CD4-positive, alpha-beta T cell treated with Interleukin-4 for 4 hours (primary cell): Measurements from ENCODE around the gene AIRE.

Source experiments
- DNase-seq: peaks from one replicate; pipeline ENCODE4 v3.0.0-alpha.2; 2020

AIRE gene

DNA sequence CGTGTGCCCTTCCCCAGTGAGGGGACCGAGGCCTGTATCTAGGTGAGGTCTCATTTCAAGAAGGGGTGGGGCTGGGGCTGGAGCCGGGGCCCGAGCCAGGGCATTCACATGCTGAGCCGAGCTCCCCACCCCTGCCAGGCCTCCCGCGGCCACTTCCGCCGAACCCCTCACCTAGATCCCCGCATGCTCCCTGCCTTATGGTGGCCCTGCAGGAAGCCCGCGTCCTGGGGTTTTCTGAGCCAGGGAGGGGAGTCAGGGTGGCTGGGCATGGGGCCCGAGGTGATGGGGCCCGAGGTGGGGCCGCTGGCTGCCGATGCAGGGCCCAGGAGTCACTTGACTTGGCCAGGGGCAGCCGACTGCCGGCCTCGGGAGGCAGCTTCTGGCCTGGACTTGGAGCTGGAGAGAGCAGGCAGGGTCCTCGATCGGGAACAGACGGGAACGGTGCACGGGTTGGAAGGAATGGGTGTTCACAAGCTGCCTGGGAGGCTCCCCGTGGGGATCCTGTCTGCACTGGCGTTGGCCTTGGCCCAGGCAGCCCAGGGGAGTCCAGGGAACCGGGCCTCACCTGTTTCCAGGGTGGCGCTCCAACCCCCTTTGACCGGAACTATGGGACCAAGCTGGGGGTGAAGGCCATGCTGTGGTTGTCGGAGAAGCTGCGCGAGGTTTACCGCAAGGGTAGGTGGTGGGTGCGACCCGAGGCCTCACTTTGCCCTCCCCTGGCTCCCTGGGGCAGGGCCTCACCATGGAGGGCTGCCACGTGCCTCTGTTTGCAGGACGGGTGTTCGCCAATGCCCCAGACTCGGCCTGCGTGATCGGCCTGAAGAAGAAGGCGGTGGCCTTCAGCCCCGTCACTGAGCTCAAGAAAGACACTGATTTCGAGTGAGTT, 40.0 kb downstream of the AIRE start:
- DNase-seq, result no peak

GRCh38 chr21:44326272-44326647, 40.6 kb downstream of the AIRE start:
- no peak for DNase-seq

DNA sequence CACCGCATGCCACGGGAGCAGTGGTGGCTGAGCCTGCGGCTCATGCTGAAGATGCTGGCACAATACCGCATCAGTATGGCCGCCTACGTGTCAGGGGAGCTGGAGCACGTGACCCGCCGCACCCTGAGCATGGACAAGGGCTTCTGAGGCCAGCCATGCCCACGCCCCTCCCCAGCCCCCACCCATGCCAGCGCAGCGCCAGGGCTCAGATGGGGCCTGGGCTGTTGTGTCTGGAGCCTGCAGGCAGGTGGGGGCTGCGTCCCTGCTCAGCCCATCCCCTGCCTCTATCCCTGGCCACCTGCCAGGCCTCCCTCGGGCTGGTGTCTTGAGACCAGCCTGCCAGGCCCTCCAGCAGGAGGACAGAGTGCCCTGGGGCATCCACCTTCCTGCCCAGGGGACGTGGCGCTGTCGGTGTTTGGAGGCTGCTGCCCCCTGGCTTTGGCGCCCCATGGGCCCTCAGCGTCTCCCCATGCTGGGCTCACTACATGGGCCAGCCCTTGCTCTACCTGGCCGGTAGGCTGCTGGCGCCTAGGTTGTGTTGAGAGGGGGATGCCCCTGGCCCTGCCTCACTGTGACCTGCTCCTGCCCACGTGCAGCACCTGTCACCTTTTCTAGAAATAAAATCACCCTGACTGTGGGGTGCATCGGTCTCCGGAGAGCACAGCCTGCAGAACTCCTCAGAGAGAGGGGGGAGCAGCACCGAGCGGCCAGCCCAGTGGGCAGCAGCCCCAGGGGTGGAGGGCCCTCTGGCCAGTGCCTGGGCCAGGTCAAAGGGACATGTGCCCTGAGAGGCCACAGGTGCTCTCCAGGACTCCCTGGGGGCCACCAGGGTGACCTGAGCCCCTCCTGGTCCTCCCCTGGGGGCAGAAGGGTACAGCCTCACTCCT, 41.3 kb downstream of the AIRE start:
- no peak for DNase-seq

DNA sequence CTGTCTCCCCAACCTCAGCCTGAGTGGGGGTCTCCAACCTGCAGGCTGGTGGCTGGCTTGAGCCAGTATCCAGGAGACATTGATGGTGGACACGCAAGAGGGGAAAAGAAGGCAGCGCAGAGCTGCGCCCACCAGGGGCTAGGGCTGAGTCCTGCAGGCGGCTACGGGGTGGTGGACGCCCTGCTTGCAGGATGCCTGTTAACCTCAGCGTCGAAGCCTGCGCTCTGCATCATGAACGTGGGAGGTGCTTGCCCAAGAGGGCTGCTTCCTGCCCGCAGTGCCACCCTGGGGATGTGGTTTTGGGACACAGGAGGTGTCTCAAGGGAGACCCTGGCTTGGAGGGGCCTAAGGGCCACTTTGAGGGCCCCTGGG, 41.9 kb downstream of the AIRE start:
- DNase-seq, result no peak

DNA sequence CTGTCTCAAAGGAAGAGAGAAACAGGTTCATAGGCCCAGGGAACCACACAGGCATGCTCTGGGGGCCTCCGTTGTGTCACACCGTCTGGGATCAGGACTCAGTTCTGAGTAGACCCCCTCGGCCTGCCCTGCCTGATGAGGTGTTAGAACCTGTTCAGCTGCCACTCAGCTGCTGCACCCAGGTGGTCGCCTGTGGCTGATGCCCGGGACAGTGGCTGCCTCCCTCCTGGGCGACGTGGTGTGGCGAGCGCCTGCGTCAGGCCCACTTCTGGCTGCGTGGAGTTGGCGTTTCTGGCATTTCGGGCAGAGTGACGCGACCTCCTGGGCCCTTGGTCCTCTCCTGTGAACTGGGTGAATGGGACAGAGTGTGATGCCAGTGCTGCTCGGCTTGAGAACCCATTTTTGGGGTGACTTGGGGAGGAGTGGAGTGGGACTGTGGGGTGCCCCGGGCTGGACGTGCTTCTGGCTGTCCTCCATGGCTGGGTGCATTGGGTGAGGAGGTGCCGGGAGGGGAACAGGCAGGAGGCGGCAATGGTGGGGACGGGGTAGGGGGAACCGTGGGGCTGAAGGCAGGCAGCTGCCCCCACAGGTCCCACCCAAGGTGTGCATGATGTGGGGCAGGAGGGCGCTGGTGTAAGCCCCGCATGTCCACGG, 42.7 kb downstream of the AIRE start:
- DNase-seq, result no peak

DNA sequence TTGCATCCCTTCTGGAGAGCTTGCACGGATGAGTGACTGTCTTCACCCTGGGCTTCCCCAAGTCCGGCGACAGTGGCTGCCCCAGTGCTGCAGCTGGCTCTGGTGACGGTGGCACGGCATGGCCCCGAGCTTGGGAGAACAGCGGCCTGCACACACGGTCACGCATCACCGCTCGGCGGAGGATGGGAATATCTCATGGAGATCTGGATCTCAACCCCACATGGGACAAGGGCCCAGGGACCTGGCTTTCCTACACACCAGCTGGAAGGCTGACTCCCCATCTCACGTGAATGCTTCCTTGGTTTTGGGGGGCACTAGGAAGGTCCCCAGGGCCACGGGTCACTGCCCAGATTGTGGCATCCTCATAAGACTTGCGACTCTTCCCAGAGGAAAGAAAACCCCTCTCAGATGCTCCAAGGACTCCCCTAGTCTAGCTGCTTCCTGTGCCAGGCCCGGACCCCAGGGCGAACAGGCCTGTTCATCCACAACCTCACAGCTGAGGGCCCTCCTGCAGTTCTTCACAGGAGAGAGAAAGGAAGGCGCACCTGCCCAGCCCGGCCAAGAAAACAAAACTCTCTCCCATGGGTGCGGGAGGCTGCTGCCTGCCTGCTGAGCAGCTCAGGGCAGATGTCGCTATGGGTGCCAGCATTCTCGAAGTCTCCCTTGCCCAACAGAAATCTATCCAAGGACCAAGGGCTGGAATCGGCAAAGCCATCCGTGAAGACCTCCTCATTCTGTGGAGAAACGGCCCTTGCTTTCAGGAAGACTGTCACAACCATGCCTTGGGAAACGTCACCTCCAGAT, 43.6 kb downstream of the AIRE start:
- no peak for DNase-seq

GRCh38 chr21:44329971-44330681, 44.5 kb downstream of the AIRE start:
- no peak for DNase-seq

DNA sequence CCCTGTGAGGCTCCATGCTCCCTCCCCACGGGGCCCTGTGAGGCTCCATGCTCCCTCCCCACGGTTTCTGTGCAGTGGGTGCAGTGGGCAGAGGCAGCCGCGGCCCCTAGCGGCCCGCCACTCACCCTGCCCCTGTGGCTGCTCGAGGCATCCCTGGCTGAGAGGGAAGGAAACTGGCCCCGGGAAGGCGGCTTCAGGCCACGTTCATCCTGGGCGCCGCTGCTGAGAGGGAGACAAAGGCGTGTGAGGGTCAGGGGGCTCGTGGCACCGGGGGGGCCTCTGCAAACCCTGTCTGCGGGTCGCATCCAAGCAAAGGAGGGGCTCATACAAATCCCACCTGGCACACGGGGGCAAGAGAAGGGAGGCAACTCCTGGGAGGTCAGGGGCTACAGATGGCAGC, 45.0 kb downstream of the AIRE start:
- DNase-seq, result no peak

- no peak for DNase-seq
Observed at GRCh38 chr21:44331209-44331608, 45.5 kb downstream of the AIRE start.

GRCh38 chr21:44331650-44332307, 46.1 kb downstream of the AIRE start:
- DNase-seq, result no peak

GRCh38 chr21:44332383-44332782, 46.7 kb downstream of the AIRE start:
- DNase-seq, result no peak

- DNase-seq, result no peak
Observed at GRCh38 chr21:44332965-44333364, 47.3 kb downstream of the AIRE start.

DNA sequence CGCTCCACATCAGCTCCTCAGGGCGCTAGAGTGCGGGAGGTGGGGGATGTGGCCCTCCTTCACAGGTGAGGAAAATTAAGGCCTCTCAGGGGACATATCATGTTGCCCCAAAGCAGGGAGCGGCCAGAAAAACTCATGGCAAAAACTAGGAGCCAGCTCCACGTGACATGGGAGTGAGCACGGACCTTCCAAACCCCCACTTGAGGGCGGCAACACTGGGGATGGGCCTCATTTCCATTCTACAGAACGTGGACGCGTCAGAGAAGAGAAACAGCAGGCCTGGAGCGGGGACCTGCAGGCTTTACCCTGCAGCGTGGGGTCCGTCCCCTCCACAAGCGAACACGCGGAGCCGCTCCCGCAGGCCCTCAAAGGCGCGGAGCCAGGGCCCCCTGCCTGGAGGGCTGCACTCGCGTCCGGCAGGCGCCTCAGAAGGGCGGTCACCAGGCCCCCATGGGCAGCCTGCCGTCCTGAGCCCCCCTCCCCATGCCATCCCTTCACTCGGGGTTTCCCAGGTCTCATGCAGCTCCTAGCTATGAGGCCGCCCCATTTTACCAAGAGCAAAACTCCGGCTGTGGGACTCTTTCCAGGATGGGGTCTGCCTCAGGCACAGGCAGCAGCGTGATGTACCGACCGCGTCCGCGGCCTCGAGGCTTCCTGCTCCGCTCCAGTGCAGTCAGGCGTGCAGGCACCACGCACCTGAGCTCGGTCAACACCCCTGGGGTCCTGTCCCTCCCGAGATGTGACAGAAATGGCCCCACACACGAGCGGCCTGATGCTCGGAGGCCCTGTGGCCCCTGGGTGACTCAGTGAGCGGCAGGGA, 48.0 kb downstream of the AIRE start:
- DNase-seq, result no peak

- DNase-seq, result no peak
Observed at GRCh38 chr21:44334329-44335030, 48.8 kb downstream of the AIRE start.

DNA sequence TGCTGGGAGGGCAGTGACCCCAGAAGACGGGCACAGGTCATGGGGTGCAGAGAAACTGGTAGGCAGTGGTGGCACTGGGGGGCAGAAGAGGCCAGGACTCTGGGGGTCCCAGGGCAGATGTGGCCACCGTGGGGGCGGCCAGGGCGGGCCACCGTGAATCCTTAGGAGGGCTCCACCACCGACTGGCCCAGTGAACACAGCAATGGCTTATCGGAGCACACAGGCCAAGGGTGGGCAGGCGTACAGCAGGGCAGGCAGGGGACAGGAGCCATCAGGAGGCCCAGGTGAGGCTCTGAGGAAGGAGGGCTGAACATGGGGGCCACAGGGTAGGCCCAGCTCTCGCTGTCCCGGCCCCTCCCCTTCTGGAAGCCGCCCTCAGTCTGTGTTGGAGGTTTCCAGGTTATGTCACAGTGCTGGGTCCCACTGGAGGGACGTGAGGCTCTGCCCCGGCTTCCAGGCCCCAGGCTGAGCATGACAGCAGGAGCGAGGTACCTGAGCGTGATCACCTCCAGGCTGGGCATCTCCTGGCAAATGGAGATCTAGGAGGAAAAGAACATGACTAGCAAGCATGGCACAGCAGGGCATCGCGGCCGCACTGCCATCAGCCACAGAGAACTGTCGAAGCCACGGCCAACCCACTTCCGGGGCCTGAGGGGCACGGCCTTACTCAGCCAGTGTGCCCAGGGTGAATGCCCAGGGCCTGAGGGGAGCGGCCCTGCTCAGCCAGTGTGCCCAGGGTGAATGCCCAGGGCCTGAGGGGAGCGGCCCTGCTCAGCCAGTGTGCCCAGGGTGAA, 49.8 kb downstream of the AIRE start:
- DNase-seq, result no peak

DNA sequence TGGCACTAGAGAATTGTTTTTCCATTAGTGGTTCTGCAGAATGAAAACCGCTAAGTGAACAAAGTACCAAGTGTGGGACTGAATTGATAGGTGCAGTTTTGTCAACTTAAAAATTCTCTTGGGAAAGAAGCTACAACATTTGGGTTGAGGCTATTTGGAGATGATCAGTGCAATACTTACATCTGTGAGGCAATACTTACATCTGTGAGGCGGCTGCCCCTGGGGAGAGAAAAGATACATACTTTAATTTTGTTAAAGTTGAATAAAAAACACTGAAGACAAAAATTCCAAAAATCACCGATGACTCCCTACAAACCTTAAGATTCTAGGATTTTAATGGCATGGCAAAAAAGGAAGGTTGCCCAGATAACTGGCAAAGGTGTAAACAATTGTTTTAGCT, 51.8 kb downstream of the AIRE start:
- DNase-seq, result no peak

DNA sequence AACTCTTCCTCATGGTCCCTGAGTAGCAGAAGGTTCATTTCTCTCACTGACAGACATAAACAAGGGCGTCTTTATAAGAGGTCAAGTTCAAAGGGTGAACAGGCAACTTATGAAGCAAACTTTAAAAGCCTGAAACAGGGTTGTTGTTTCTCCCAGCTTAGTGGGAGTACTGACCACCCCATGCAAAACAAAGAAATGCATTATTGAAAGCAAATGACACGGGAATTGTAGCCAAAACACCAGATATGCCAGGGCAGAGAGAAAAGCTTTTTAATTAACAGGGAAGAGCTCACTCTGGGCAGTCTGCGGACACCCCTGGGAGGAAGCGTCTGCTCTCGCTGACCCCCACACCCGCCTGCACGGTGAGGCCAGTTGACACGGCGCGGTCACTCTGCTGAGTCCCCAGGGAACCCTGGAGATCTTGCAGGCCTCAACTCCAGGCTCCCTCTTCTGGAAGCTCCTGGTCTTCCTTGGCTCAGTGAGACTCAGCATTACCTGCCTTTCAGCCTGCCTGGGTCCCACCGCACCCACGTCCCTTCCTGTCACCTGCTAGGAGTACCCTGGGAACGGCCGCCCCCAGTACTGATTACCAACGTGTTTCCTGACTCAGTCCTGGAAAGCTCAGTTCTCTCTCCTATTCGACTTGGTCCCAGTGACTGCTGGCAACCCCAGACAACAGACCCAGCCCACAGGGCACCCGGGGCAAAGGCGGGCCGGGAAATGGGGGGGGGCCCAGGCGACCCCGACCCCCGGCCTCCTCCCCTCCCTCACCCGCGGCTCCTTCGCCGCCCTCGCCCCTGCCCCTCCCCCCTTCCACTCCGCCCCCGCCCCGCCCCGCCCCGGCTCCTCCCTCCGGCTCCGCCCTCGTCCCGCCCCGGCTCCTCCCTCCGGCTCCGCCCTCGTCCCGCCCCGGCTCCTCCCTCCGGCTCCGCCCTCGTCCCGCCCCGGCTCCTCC, 52.5 kb downstream of the AIRE start:
- peak; percentile 22 for DNase-seq
